Activated T-cell treated with anti-CD3 and anti-CD28 coated beads, Interleukin-2, amount 50 U/mL, for 48 hours (primary cell): ENCODE results near the gene PTGES2.

ENCODE experiments used
- DNase-seq, 2 experiments: peaks; one replicate each; pipeline ENCODE4 v3.0.0-alpha.2; 2020

The PTGES2 gene

GRCh38 chr9:128127568-128127989 lies at the start of gene PTGES2:
TSS of gene PTGES2 (minus strand) at chr9:128127729. CDS start at chr9:128127717, 12 bp downstream.
- peak; percentile 87 to 89 for DNase-seq

DNA sequence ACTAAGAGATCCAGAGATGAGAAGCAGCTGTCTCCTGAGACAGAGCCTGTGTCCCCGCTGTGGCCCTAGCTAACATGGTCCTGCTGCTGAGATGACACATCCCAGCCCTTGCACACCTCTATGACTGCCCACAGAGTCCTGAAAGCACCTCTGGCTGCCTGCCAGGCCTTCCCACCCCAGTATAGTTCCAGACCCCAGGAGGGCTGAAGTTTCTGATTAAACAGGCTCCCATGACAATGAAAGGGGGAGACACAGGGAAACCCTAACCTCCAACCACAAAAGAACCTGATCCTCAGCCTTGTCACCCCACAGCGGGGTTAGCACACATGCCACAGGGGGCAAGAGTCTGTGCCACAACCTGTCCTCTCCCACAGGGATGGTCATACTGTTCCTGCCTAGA lies 48.2 kb upstream of the PTGES2 start:
- no peak for DNase-seq

- DNase-seq = no peak
Measured at GRCh38 chr9:128175102-128175563, 47.6 kb upstream of the PTGES2 start.

GRCh38 chr9:128174062-128174461 lies 46.5 kb upstream of the PTGES2 start:
- no peak for DNase-seq

GRCh38 chr9:128169925-128170324 lies 42.4 kb upstream of the PTGES2 start:
- no peak for DNase-seq

- no peak for DNase-seq
Measured at GRCh38 chr9:128169492-128169891, 42.0 kb upstream of the PTGES2 start.

- no peak for DNase-seq
Measured at GRCh38 chr9:128168731-128169308, 41.3 kb upstream of the PTGES2 start.

GRCh38 chr9:128167209-128167608 lies 39.7 kb upstream of the PTGES2 start:
- no peak for DNase-seq

GRCh38 chr9:128166169-128166568 lies 38.6 kb upstream of the PTGES2 start:
- no peak for DNase-seq

DNA sequence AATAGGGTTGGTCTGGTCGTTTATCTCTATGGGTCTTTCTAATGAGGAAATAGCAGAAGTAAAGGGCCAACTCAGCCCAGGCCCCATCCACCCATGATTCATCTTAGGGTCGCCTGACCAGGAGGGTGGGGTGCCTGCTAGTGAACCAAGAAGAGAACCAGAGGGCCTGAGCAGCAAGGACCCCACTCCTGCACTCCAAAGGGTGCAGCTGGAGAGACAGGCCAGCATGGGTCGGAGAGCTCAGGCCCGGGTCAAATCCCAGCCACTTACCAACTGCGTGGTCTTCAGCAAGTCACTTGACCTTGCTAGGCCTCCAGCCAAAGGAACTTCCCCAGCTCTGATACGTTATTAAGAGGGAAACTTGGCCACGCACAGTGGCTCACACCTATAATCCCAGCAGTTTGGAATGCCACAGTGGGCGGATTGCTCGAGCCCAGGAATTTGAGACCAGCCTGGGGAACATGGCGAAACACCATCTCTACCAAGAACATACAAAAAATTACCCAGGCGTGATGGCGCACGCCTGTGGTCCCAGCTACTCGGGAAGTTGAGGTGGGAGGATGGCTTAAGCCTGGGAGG lies 36.9 kb upstream of the PTGES2 start:
- no peak for DNase-seq

DNA sequence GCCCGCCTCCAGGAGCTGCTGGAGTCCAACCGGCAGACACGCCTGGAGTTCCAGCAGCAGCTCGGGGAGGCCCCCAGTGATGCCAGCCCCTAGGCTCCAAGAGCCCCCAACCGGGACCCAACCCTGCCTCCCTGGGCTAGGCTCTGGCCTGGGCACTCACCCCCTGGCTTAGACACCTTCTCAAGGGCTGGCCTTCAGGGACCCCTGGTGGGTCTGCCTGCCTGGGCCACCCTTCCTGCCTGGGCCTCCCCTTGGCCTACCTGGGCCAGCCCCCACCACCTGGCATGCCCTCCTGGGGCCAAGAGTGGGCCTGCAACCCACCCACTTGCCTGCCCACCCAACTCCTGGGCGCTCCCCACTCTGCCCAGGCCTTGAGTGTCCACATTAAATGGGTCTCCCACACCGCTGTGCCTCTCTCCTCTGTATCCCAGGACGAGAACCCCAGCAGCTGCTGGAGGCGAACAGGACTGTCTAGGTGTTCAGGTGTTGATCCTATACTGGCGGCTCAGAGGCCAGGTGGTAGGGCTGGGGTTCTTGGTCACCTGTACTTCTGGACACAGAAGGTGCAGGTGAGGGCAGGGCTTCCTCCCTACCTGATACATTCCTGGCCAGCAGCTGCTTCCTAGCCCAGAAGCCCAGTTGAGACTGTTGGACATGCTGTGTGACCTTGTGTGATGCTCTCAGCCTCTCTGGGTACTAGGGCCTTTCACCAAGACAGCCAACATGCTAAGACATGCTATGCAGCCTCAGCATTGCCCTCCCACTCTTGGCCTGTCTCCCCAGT lies 36.2 kb upstream of the PTGES2 start:
- DNase-seq = no peak

GRCh38 chr9:128163027-128163515 lies 35.5 kb upstream of the PTGES2 start:
- DNase-seq = no peak

- no peak for DNase-seq
Measured at GRCh38 chr9:128162215-128163026, 34.9 kb upstream of the PTGES2 start.

GRCh38 chr9:128161215-128161902 lies 33.8 kb upstream of the PTGES2 start:
- DNase-seq = no peak

GRCh38 chr9:128160603-128160987 lies 33.1 kb upstream of the PTGES2 start:
- peak; percentile 73 to 78 for DNase-seq

DNA sequence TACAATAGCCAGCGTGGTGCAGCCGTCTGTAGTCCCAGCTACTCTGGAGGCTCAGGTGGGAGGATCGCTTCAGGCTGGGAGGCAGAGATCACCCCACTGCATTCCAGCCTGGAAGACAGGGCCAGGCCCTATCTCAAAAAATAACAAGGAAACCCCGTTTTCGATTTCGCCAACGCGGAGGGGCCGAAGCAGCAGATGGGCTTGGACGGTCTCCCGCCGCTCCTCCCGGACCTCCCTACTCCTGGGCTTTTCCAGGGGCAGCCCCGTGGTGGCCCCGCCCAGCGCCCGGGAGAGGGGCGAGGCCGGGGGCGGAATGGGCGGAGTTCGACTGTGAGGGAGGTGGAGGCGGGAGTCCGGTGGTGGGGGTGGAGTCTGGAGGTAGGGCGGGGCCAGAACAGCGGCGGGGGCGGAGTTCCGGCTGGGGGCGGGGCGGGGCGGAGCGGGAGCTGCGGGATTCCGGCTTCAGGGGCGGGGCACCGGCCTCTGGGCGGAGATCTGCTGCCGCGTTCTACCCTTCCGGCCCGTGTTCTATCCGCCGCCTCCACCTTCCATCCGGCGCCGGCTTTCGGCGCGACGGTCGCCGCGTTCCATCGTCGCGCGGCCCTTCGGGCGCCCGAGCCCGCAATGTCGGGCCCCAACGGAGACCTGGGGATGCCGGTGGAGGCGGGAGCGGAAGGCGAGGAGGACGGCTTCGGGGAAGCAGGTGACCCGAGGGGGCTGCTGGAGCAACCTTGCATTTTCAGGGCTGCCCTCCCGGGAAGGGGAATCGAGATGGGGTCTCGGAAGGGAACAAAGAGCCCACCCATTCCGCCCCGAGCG lies 32.5 kb upstream of the PTGES2 start, which contains the start of gene BBLN:
Gene BBLN, plus strand, starts transcription at position 482 of the 819 bp plus-strand sequence. Its CDS starts 143 bp downstream, at position 625.
- peak; percentile 94 to 97 for DNase-seq

GRCh38 chr9:128159522-128159783 lies 31.9 kb upstream of the PTGES2 start:
- DNase-seq = peak; percentile 60 to 62

DNA sequence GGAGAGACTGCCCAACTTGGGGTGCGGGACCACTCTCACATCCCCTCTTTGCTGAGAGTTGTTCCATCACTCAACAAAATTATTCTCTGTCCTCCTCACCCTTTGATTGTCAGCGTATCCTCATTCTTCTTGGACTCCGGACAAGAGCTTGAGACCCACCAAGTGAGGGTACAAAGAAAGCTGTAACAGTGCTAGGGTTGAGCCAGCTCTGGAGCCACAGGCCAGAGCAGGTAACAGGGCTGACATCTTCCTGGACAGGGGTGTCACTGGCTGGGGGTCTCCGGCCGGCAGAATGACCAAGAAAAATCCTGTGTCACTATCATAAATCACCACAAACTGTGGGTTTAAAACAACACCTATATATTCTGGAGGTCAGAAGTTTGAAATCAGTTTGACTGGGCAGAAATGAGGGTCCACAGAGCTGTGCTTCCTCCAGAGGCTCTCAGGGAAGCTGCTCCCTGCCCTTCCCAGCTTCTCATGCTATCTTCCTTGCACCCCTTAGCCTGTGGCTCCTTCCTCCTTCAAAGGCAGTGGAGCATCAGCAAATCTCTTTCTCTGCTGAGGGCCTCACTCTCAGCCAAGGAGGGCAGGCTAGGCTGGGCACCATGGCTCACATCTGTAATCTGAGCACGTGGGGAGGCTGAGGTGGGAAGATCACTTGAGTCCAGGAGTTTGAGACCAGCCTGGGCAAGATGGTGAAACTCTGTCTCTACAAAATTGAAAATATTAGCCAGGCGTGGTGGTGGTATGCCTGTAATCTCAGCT lies 28.4 kb upstream of the PTGES2 start:
- DNase-seq = no peak

DNA sequence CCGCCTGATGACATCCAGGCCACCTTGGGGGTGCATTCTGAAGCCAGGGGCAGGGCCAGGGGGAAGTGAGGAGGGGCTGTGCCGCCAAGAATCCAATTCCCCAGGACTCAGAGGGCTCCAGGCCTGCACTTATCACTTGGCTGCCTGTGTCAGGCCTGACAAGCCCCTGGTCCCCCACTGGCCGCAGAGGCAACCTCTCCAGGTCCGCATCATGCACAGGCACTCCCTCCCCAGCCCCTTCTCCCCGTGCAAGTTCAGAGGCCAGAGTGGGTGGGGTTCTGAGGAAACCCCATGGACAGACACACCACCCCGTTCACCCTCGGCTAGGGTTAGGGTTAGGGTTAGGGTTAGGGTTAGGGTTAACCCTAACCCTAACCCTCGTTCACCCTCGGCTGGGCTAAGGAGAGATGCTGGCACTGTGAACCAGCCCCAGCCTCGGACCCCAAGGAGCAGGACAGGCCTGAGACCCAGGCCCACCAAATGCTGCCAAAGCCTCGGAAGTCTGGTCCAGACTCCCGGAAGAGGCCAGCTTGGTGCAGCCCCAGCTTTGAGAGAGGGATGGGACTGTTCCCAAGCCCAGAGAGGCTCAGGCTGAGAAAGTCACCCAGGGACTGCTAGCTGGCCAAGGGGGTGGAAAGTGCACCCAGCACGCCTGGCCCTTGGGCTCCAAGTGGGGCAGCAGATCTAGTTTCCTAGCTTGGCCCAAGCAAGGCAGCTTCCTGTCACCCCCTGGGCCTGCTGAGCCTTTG lies 26.6 kb upstream of the PTGES2 start:
- DNase-seq = no peak
